IPS DF 19.7 (cell line): ENCODE results near the gene RARG.

Experiments
- DNase-seq: peaks from one replicate; pipeline ENCODE4 v3.0.0-alpha.2; 2013; ENCODE audit warnings: low read depth, low spot score

Gene RARG

GRCh38 chr12:53223389-53224060, 8.5 kb downstream of the RARG start:
- DNase-seq, result no peak

GRCh38 chr12:53222806-53223261, 9.2 kb downstream of the RARG start:
- no peak for DNase-seq

DNA sequence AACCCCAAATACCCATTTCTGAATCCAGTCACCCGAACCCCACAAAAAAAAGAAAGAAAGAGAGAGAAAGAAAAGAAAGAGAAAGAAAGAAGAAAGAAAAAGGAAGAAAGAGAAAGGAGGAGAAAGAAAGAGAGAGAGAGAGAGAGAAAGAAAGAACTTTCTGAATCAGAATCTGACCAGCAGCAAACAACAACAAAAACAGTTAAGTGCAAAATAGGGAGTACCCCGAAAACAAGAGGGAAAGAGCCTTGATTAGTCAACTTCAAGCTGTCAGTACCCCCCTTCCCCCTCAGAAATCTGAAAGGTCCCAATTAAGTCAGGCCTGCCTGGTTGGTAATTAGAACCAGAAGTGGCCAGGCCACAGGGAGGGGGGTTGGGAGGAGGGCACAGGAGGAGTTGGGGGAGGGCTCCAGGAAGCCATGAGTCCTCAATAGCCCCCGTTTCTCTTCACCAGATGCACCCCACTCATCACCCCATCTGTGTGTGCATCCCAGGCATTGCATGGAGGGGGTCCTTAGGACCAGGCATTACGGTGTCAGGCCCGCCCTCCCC, 9.8 kb downstream of the RARG start:
- DNase-seq, result no peak

GRCh38 chr12:53221203-53222080, 10.6 kb downstream of the RARG start:
- DNase-seq, result no peak

- no peak for DNase-seq
These were observed 11.3 kb downstream of the RARG start for GRCh38 chr12:53220694-53221202.

- DNase-seq, result no peak
These were observed 11.9 kb downstream of the RARG start for GRCh38 chr12:53219956-53220693.

- DNase-seq, result no peak
These were observed 12.6 kb downstream of the RARG start for GRCh38 chr12:53219292-53219955.

GRCh38 chr12:53218551-53219291, 13.3 kb downstream of the RARG start:
- no peak for DNase-seq

DNA sequence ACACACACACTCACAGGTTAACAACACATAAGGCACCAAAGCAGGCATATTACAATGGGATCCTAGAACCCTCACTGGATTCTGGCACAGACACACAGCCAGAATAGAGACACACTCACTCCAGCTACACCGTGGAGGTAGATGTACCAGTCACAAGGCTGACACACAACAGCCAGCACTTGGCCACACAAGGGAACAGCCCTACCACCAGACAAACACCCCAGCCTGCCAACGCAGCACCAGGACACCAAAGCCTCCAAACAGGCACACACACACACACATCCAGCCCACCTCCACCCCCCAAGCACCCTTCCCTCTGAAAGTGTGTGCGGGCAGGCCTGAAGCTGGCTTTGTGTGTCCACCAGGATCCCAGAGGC, 14.1 kb downstream of the RARG start:
- DNase-seq, result no peak

DNA sequence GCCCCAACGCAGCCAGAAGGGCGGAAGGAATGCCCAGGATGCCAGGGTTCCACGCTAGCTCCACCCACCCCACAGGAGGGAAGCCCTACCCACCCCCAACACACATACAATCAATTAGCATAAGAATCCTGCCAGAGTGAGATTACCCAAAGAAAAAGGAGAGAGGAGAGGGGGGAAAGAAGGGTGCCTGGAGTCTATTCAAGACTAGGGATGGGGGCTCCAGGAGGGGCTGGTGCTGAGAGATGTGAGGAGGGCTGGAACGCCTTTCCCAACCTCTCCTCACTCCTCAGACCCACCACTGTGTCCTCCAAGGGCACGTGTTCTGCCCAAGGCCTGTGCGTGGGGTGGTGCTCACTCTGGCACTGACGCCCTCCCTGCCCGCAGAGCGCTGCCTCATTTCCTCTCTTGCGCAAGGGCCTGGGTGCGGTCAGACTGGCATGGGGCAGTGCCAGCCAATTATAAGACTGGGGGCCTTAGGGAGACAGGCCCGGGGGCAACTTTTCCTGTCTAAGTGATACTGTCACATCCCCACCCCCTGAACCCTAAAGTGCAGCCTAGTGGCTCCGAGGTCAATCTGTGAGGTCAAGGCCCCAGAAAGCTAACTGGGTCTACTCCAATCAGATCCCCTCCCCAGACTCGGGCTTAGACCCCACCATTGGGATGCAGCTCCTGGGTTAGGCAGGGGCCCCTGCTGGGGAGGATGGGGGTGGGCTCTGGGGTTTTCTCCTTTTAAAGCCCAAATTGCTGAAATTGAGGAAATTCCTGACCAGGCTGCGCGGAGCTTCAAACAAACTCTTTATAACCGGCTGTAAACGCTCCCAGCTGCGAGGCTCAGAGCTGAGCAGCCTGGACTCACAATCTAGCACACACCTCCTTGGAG, 14.7 kb downstream of the RARG start:
- DNase-seq, result no peak

DNA sequence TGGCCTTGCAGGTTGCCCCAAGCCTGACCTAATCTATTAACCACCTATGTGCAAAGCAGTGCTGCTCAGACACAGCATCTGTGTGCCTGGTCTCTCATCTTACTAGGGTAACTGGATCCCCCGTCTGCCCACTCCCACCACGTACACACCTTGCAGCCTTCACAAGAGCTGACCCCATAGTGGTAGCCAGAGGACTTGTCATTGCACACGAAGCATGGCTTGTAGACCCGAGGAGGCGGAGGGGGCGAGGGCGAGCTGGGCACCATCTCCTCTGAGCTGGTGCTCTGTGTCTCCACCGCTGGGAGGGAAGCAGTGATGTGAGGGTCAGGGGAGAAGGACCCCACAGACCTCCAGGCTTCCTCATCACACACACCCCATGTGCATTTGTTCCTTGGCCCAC, 16.5 kb downstream of the RARG start:
- no peak for DNase-seq

DNA sequence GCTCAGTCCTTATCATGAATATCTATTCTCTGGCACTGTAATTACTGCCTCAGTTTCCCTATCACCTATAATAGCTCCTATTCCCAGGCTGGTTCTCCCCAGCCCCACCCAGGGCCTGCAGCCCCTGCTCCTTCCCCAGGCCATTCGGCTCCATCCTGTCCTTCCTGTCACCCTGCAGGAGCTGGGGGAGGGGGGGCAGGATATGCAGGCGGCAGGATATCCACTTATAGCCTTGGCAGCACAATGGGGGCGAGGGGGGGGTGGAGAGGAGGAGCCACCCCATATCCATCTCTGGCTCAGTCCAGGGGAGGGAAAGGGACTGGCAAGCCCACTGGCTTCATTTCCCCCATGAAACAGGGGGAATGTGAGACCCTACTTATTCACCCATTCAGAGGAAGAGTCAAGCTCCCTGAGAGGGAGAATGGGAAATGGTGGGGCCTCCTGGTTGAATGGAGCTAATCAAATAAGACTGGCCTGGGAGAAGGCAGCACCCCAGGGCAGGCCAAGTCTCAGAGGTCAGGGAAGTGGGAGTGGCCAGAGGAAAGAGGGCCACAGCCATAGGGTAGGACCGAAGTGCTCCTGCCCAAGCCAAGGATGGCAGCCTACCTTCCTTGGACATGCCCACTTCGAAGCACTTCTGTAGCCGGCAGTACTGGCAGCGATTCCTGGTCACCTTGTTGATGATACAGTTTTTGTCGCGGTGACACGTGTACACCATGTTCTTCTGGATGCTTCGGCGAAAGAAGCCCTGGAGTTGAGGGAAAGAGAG, 17.1 kb downstream of the RARG start:
- no peak for DNase-seq

GRCh38 chr12:53214221-53214620, 17.8 kb downstream of the RARG start:
- no peak for DNase-seq

DNA sequence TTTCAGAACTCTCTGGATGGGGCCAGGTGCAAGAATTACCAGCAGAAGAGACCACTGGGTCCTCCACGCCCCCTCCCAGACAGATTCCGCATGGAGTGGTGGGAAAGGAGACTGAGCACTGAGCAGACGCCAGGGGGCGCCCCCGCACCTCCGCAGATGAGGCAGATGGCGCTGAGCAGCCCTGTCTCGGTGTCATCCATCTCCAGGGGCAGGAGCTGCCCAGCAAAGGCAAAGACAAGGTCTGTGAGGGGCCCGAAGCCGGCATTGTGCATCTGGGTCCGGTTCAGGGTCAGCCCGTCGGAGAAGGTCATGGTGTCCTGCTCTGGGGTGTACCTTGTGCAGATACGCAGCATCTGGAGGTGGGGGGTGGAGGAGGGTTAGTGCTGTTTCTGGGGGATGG, 18.7 kb downstream of the RARG start:
- no peak for DNase-seq

DNA sequence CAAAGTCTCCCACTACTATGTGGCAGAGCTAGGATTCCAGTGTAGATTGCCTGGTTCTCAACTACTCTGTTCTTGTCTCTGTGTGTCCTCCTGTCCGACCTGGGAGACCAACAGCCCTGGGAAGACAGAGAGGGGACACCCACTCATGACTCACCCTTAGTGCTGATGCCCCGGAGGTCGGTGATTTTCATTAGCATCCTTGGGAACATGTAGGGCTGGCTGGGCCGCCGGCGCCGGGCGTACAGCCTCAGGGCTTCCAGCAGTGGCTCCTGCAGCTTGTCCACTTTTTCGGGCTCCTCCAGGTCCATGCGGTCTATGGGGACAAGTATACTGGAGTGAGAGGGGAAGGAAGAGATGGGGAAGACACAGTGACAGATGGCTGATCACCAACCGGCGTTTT, 19.1 kb downstream of the RARG start:
- no peak for DNase-seq

DNA sequence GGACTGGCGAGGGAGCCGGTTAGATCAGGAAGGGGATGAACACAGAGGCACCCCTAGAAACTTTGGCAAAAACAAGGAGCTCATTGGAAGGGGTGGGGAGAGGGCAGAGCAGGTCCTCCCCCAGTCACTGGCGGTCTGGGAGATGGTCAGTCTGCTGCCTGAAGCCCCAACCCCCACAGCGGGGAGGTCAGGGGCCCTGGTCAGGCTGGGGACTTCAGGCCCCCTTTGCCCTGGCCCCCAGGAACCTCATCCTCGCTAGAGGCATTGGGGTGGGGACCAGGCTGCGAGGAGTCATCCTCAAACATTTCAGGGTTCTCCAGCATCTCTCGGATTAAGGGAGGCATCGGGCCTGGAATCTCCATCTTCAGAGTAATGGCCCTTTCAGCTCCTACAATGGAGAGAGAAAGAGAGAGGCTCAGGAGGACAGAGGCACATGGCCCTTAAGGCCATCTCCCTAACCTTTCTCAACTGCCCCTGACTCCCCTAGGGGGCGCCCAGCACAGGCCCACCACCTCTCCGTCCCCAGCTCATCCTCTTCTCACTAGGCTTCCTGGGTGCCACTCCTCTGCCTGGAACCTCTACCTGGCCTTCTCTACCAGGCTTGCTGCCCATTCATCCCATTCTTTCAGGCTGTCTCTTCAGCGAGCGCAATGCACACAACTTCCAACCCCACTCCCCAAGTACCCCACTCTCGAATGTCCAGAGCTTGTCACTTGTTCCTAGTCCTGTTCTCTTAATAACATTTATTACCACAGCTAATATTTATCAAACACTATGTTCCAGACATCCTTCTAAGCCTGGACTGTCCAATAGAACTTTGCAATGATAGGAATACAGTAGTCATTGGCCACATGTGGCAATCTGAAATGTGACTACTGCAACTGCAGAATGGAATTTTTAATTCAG, 20.3 kb downstream of the RARG start:
- DNase-seq, result no peak

- no peak for DNase-seq
These were observed 21.2 kb downstream of the RARG start for GRCh38 chr12:53210843-53211242.
